PC-3 (cell line): Measurements from ENCODE around the gene BCR. TPM values are rescaled to one million over a fixed set of nuclear protein-coding genes. Genes with fewer than 3 reads are reported as not detected.

Experiments used
- ATAC-seq: fragments of 200-7000 bp; cut with Tn5 transposase; 2 replicates; pipeline ENCODE4 v1.9.1; 2020; ENCODE audit warnings: mild to moderate bottlenecking, moderate library complexity
- BruUV-seq: library from RNA; stranded (reverse); fragments of 400-500 nt; replicated peaks from 2 replicates; lab custom pipeline; 2021; lab: Mats Ljungman, UMichigan
- CTCF ChIA-PET: fragments of 300-600 bp; sonication (Branson Sonifier 250); formaldehyde crosslinking; loops from one replicate; lab custom pipeline; 2022; ENCODE audit warnings: antibody characterized with exemption; lab: Charles Lee
- POLR2A ChIA-PET: fragments of 300-600 bp; sonication (Branson Sonifier 250); formaldehyde crosslinking; loops from one replicate; lab custom pipeline; 2022; ENCODE audit warnings: antibody characterized with exemption; ENCODE audit not compliant: unreplicated experiment; lab: Charles Lee
- DNase-seq: peaks from one replicate; pipeline ENCODE4 v3.0.0-alpha.2; 2015
- H2AFZ ChIP-seq: fragments of 300-600 bp; sonication (generic); 2 replicates; pipeline ENCODE4 v1.6.0; 2016; ENCODE audit warnings: antibody characterized with exemption, low read length
- H3F3A ChIP-seq: fragments of 300-600 bp; sonication (generic); one replicate; pipeline ENCODE4 v1.6.0; 2017; ENCODE audit warnings: antibody characterized with exemption, low read length, control low read depth, mild to moderate bottlenecking; ENCODE audit not compliant: unreplicated experiment
- H3K27ac ChIP-seq: fragments of 300-600 bp; sonication (generic); 2 replicates; pipeline ENCODE4 v1.5.1; 2016; ENCODE audit warnings: mild to moderate bottlenecking, low read length
- H3K27me3 ChIP-seq: fragments of 300-600 bp; sonication (generic); 2 replicates; pipeline ENCODE4 v1.6.1; 2016; ENCODE audit warnings: low read length, mixed read lengths
- H3K36me3 ChIP-seq: fragments of 300-600 bp; sonication (generic); 2 replicates; pipeline ENCODE4 v1.6.1; 2016; ENCODE audit warnings: low read depth, mixed run types, low read length, mixed read lengths
- H3K4me1 ChIP-seq: fragments of 300-600 bp; sonication (generic); 2 replicates; pipeline ENCODE4 v1.5.1; 2016; ENCODE audit warnings: low read length; ENCODE audit not compliant: insufficient read depth
- H3K4me2 ChIP-seq: fragments of 300-600 bp; sonication (generic); 2 replicates; pipeline ENCODE4 v1.6.0; 2016; ENCODE audit warnings: low read length
- H3K4me3 ChIP-seq: fragments of 300-600 bp; sonication (generic); 2 replicates; pipeline ENCODE4 v1.5.1; 2016; ENCODE audit warnings: mild to moderate bottlenecking, low read length, mixed read lengths
- H3K79me2 ChIP-seq: fragments of 300-600 bp; sonication (generic); 2 replicates; pipeline ENCODE4 v1.6.1; 2017; ENCODE audit warnings: low read length, mixed read lengths
- H3K9ac ChIP-seq: fragments of 300-600 bp; sonication (generic); 2 replicates; pipeline ENCODE4 v1.6.0; 2016; ENCODE audit warnings: mild to moderate bottlenecking, low read length
- H3K9me2 ChIP-seq: fragments of 300-600 bp; sonication (generic); replicated peaks from 2 replicates; pipeline ENCODE4 v1.6.1; 2016; ENCODE audit warnings: mixed run types, low read length, mixed read lengths
- H3K9me3 ChIP-seq: fragments of 300-600 bp; sonication (generic); 2 replicates; pipeline ENCODE4 v1.6.1; 2016; ENCODE audit warnings: low read length, mixed read lengths
- H4K20me1 ChIP-seq: fragments of 300-600 bp; sonication (generic); 2 replicates; pipeline ENCODE4 v1.6.1; 2016; ENCODE audit warnings: low read length, mixed read lengths
- EZH2 ChIP-seq: fragments of 300-600 bp; sonication (generic); IDR thresholded peaks from one replicate; pipeline ENCODE4 v1.6.1; 2017; ENCODE audit warnings: antibody characterized with exemption, mild to moderate bottlenecking, low read length; ENCODE audit not compliant: unreplicated experiment
- EZH2phosphoT487 ChIP-seq: fragments of 300-600 bp; sonication (generic); IDR thresholded peaks from 2 replicates; pipeline ENCODE4 v1.6.1; 2018; ENCODE audit warnings: mild to moderate bottlenecking, antibody characterized with exemption, low read length, borderline replicate concordance
- intact Hi-C: fragments of 100-400 bp; cut with micrococcal nuclease; formaldehyde crosslinking; loops from 2 replicates; pipeline ENCODE4 v1.9.0; 2023
- total RNA-seq: library from RNA; depleted of rRNA; stranded (reverse); fragments of >200 nt; gene quantifications from 2 replicates; pipeline ENCODE4 v1.2.3, GENCODE V29; 2014
- TF ChIP-seq, protein P1 (sequence below): fragments of 300-600 bp; sonication (generic); conservative IDR thresholded peaks from 2 replicates; pipeline ENCODE4 v1.5.1; 2017; ENCODE audit warnings: antibody characterized with exemption, low read depth, mild to moderate bottlenecking, low read length

Gene BCR
- total RNA-seq, 1 experiment from 2014 or later: 36.8 TPM

DNA sequence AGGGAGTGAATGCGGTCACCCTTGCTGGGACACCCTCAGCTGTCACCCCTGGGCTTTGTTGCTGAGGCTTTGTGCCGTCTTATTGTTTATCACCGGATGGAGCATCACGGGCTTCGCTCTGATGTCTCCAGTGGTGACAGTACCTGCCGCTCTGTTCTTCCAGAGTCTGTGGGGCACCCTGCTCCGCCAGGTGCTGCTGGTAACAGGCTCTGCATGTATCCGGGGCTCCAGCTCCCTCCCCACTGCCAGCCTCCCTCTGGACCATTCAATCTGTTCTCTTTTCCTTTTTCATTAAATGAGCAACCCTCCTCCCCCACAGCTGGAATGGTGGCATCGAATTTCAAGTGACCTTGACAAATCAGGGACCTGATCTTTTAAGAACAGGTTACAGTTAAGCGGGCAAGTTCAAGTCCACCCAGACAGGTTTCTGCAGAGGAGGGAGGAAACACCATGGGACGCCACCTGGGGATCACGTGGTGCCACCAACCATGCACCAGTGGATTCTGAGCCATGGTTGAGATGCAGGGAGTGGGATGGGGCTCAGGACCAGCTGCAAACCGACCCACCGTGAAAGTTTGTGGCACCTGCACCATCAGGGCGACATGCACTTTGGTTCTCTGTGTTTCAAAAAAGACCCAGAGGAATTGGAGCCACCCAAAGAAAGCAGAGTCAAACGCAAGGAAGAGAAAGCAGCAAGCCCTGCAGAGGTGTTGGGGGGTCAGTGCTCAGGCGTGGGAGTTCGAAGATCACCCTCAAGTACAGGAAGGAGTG lies 89.3 kb downstream of the BCR start:
- Histone ChIP-seq H3K9me3 (no peaks in the 10 kb centered on the region), H3K4me1 (no peaks in the 10 kb centered on the region), H3K9me2 (no peaks in the 10 kb centered on the region), H3K27me3 (no peaks in the 10 kb centered on the region), H3K79me2 (no peaks in the 10 kb centered on the region), H2AFZ (no peak overlapping the region), H3K36me3 (no peaks in the 10 kb centered on the region; the same call in 1 of the 2 replicates), H3K4me3 (no peak overlapping the region), H4K20me1 (no peaks in the 10 kb centered on the region), H3K27ac (no peak overlapping the region), H3K4me2 (no peak overlapping the region), H3F3A (no peaks in the 10 kb centered on the region), H3K9ac (no peak overlapping the region)
- TF ChIP-seq, protein P1, sequence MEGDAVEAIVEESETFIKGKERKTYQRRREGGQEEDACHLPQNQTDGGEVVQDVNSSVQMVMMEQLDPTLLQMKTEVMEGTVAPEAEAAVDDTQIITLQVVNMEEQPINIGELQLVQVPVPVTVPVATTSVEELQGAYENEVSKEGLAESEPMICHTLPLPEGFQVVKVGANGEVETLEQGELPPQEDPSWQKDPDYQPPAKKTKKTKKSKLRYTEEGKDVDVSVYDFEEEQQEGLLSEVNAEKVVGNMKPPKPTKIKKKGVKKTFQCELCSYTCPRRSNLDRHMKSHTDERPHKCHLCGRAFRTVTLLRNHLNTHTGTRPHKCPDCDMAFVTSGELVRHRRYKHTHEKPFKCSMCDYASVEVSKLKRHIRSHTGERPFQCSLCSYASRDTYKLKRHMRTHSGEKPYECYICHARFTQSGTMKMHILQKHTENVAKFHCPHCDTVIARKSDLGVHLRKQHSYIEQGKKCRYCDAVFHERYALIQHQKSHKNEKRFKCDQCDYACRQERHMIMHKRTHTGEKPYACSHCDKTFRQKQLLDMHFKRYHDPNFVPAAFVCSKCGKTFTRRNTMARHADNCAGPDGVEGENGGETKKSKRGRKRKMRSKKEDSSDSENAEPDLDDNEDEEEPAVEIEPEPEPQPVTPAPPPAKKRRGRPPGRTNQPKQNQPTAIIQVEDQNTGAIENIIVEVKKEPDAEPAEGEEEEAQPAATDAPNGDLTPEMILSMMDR: no peak
- TF ChIP-seq EZH2 (no peak), EZH2phosphoT487 (no peak)
- ChIA-PET CTCF (no interaction called here), POLR2A (no interaction called here)
- no TSS peak for BruUV-seq
- intact Hi-C loops: no loop called here
- DNase-seq: no peak
- no peak for ATAC-seq

DNA sequence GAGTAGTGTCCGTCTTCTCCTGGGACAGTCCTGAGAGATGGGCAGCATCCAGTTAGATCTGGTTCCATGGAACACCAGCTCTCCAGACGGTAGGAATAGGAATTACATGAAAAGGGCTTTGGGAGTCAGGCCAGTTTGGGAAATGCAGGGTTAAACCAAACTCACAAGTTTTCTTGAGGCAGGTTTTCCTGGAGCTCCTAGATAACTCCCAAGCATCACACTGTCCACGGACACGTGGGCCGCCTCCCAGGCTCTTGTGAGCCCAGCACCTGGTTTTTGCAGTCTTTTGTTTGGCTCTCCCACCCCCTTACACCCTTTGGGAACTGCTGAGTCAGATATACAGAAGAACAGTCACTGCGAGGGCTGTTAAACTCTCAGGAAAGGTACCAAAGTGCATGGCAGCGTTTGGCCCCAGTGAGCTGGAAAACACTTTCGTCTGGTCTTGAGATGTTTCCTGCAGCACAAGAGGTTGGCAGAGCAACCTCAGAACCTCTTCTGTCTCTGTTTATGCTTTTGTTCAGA lies 90.0 kb downstream of the BCR start:
- H3K36me3 ChIP-seq: no peaks in the 10 kb centered on the region; the same call in 1 of the 2 replicates

More for the DNA sequence above, 90.0 kb downstream of the BCR start:
- TF ChIP-seq, protein P1: no peak
- TF ChIP-seq EZH2phosphoT487: no peak
- TF ChIP-seq EZH2: no peak
- Histone ChIP-seq H3K9me3 (no peaks in the 10 kb centered on the region), H3K27ac (no peak overlapping the region), H2AFZ (no peak overlapping the region), H3K4me3 (no peak overlapping the region), H3K79me2 (no peaks in the 10 kb centered on the region), H3K9ac (no peak overlapping the region), H3K9me2 (no peaks in the 10 kb centered on the region), H3K4me1 (no peaks in the 10 kb centered on the region), H3F3A (no peaks in the 10 kb centered on the region), H3K4me2 (no peak overlapping the region), H3K27me3 (no peaks in the 10 kb centered on the region), H4K20me1 (no peaks in the 10 kb centered on the region)
- intact Hi-C loops: no loop called here
- ChIA-PET POLR2A (no interaction called here), CTCF (no interaction called here)
- no TSS peak for BruUV-seq
- ATAC-seq (no peak), DNase-seq (no peak)
